Measurements from ENCODE around the gene GOSR1.

DNA sequence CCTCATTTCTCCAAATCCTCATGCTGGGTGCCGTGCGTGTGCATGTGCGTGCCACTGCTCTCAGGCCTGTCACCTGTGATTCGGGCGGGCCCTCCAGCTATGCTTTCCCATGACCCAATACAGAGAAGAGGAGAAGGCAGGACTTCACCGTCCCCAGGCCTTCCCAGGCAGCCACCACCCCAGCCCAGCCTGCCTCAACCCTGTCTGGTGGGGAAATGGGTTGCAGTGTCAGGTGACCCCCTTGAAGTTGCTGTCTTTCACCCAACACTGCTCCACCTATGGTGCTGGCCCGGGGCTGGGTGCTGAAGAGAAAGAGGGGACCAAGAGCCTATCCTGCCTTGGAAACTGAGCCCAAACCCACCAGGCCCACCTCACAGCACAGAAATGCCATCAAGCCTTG is 94.7 kb downstream of the GOSR1 start:
- TF ChIP-seq CTCF (IDR thresholded peaks at IDR 0.05) (no peak), POLR2A (IDR thresholded peaks at IDR 0.05) (no peak)

Data from right lobe of liver (tissue), 4 donors.